HG03095 (cell line): Measurements from ENCODE around the gene ZNF571.

Experiments used
- ATAC-seq: cut with Tn5 transposase; IDR thresholded peaks from one replicate; pipeline ENCODE4 v1.9.1; 2021; ENCODE audit warnings: moderate library complexity; ENCODE audit not compliant: unreplicated experiment

The ZNF571 gene

DNA sequence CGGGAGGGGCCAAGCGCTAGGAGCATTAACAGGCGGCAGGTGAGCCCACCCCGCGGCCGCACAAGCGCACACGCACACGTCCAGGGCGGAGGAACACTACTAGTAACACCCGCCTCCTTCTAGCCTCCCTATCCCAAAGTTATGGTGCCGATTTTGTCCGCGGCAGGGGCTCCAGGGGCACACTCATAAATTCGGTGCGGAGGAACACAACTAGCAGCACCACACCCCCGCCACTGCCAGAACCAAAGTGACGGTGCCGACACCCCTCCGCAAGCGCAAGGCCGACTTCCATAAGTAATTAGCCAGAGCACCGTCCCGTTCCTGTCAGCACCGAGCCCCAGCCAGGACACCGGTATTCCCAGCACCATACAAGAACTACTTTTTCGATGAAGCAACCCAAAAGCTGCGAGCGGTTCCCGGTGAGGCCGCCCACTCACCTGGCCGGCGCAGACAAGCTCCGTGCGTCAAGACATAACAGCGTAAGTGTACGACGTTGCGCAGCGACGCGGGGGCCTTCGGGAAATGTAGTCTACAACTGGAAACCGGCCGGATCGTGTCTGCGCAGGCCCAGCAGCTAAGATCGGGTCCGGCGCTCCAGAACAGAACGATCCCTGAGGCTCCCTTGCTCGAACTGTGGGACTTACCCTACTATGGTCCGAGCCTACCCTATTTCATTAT lies at the start of gene ZNF571, which contains the start of gene ZNF540:
Gene ZNF571, minus strand, starts transcription at position 489 of the 678 bp plus-strand sequence. CDS start 8,116 bp downstream, outside the sequence.
Gene ZNF540, plus strand, starts transcription at position 573 of the 678 bp plus-strand sequence. CDS start 3,572 bp downstream, outside the sequence.
- peak; percentile 87 for ATAC-seq

DNA sequence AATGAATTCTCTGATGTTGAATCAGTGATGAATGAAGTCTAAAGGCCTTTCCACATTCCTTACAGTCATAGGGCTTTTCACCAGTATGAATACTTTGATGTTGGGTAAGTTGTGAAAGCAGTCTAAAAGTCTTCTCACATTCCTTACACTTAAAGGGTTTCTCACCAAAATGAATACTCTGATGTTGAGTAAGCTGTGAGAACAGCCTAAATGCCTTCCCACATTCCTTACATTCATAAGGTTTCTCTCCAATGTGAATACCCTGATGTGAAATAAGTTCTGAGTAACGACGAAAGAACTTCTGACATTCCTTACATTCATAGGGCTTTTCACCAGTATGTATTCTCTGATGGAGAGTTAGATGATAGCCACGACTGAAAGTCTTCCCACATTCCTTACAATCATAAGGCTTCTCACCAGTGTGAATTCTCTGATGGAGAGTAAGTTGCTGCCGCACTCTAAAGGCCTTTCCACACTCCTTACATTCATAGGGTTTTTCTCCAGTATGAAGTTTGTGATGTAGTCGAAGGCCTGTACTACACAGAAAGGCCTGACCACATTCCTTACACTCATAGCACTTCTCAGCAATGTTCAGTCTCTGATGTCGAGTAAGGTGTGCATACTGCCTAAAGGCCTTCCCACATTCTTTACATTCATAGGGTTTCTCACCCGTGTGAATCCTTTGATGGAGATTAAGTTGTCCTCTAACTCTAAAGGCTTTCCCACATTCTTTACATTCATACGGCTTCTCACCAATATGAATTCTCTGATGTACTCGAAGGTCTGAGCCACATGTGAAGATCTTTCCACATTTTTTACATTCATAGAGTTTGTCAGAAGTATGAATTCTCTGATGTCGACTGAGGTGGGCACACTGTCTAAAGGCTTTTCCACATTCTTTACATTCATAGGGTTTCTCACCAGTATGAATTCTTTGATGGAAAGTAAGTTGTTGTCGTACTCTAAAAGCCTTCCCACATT lies 40.8 kb upstream of the ZNF571 start:
- ATAC-seq, result no peak

DNA sequence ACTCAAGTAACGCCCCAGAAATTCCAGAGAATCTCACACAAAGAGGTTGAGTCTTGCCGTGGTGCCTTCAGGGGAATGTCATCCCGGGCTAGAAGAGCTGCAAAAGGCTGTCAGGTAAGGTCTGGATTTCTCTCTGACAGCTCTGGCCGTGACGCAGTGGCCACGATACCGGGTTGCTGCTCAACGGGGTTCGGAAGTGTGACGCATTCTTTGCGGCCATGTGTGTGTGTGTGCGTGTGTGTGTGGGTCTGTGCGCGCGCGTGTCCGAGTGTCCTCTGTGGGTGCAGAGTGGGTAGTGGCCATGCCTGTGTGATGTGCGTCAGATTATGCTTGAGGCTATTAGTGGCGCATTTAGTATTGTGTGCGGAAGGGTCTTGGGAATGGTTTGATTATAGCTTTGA lies 390 bp upstream of the ZNF571 start:
- peak; percentile 27 for ATAC-seq

DNA sequence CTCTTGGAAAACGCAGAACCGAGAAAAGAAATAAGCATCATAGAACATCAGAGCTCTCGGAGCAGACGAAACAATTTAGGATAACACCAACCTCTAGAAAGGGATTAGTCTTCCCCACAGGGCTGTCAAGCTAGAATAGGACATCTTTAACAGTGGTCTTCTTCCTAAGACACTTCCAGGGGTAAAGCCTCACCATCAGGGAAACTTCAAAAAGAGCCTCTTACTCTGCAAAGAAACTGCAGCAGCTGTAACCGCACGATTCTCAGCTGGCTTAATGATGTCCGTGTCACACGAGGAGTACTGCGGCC lies 642 bp downstream of the ZNF571 start:
- ATAC-seq, result no peak

DNA sequence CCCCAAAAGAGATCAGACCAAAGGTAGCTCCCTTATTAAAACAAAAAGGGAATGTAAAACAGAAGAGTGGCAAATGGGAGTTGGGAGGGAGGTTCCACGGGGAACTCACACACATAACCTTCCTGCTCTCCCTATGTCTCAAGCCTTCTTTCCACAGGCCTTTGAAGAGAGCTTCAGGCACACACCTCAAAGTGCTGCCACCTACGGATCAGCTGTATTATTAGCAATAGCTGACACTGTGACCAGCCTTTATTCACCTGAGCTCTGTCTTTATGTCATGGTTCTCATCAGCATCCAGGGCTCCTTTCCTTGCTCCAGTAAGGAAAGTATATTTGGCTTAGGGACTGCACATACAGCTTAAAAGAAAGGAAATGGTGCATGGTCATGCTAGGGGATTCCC lies 11.3 kb downstream of the ZNF571 start:
- no peak for ATAC-seq

DNA sequence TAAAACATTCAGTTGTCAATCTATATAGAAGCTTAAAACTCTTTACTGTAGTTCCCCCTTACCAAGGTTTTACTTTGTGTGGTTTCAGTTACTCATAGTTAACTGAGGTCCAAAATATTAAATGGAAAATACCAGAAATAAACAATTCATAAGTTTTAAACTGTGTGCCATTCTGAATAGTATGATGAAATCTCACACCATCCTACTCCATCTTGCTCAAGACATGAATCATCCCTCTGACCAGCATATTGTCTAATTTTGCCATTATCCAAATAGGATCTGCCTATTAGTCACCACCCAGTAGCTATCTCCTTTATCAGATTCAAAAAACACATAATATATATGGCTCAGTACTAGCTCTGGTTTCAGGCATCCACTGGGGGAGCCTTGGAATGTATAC lies 22.4 kb downstream of the ZNF571 start:
- ATAC-seq, result no peak

DNA sequence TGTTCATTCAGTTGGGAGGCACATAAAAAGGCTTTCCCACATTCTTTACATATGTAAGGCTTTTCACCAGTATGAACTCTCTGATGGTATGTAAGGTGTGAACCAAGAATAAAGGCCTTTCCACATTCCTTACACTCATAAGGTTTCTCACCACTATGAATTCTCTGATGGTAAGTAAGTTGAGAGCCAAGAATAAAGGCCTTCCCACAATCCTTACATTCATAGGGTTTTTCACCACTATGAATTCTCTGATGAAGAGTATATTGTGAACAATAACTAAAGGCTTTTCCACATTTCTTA lies 29.3 kb downstream of the ZNF571 start:
- ATAC-seq, result no peak

DNA sequence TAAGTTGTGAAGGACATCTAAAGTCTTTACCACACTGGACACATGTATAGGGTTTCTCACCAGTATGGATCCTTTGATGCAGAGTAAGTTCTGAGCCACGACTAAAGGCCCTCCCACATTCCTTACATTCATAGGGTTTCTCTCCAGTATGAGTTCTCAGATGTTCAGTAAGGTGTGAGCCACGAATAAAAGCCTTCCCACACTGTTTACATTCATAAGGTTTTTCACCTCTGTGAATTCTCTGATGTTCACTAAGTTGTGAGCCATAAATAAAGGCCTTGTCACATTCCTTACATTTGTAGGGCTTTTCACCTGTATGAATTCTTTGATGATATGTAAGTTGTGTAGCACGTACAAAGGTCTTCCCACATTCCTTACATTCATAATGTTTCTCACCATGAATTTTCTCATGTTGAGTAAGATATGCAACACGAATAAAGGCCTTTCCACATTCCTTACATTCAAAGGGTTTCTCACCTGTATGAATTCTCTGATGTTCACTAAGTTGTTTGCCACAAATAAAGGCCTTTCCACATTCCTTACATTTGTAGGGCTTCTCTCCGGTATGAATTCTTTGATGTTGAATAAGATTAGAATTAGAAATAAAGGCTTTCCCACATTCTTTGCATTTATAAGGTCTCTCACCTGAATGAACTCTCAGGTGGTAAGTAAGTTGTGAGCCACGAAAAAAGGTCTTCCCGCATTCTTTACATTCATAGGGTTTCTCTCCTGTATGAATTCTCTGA lies 29.8 kb downstream of the ZNF571 start:
- no peak for ATAC-seq

DNA sequence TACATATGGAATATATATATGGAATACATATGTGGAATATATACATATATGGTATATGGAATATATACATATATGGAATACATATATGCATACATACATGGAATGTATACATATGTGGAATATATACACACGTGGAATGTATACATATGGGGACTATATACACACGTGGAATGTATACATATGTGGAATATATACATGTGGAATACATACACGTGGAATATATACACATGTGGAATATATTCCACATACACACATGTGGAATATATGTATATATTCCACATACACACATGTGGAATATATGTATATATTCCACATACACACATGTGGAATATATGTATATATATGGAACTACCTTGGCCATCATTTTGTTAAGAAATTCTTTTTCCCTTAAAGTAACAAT lies 31.1 kb downstream of the ZNF571 start:
- no peak for ATAC-seq

DNA sequence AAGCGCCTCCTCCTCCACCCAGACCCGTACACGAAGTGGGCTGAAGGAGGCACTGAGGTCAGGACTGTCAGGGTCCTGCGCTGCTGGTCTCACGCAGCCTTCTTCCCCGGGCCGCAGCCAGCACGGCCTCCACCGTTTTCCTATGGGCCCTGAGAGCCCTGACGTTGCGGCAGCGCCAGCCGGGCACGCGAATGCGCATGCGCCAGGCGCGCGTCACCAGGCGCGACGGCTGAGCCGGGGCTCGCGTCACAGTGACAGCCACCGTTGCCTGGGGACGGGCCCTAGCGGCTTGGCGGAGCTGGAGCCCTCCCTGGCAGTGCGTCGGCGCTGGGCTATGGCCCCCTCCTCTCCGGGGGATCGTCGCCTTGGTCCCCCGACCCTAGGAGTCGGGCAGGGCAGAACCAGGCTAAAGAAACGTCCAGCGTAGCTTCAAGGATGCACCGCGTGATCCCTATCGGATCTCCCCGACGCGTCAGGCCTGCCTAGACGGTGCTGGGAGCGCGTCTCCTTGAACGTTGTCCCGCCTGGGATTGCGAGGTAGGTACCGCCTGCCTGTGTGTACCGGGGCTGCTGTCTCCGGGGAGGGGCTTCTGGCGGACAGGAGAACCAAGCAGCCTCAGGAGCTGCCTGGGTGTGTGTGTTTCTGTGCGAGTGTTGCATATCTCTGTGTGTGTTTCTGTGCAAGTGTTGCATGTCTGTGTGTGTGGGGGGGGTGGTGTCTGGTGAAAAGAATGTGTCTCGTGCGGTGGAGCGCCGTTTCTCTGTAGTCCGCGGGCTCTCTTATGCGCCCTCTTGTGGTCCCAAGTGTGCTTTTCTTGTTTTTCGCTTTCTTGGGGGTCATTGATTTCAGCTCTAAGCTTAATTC lies 43.2 kb downstream of the ZNF571 start:
- ATAC-seq, result no peak

DNA sequence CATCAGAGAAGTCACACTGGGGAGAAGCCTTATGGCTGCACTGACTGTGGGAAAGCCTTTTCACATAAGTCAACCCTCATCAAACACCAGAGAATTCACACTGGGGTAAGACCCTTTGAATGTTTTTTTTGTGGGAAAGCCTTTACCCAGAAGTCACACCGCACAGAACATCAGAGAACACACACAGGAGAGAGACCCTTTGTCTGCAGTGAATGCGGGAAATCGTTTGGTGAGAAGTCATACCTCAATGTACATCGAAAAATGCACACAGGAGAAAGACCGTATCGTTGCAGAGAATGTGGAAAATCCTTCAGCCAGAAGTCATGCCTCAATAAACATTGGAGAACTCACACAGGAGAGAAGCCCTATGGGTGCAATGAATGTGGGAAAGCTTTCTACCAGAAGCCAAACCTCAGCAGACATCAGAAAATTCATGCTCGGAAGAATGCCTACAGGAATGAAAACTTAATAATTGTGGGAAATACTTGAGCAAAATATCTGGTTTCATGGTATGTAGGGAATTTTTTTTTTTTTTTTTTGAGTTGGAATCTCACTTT lies 57.1 kb downstream of the ZNF571 start:
- ATAC-seq, result no peak

DNA sequence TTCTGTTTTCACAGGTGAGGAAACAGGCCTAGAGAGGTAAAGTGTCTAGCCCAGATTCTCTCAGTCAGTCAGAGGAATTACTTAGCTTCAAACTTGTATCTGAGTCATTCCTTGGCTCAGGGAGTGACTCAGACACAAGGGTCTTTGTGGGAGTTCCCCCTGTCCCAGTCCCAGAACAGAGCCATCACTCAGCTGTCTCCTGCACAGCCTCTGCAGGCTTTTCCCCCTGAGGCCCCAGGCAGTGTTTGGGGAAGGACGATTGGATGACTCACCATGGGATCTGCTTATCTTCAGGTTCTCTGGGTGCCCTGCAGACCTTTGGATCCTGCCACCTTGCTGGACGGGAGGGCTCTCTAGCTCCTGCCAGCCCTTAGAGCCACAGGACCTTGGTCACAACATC lies 74.7 kb downstream of the ZNF571 start:
- ATAC-seq, result no peak
